ENCODE results near the gene CRTC1.
"Not testable (repeated sequence)": the region's sequence is repeated elsewhere in the genome, so short reads cannot be mapped to it uniquely, and the experiment has no call there.

The CRTC1 gene

GRCh38 chr19:18730885-18731513 is 47.5 kb downstream of the CRTC1 start:
- DNase-seq (ENCODE audit: low read depth): no peak

- no peak for DNase-seq (ENCODE audit: low read depth)
These were observed 48.1 kb downstream of the CRTC1 start for GRCh38 chr19:18731562-18732008.

- DNase-seq (ENCODE audit: low read depth): no peak
These were observed 49.7 kb downstream of the CRTC1 start for GRCh38 chr19:18733196-18733647.

- not testable (repeated sequence) for DNase-seq (ENCODE audit: low read depth)
These were observed 50.4 kb downstream of the CRTC1 start for GRCh38 chr19:18733762-18734332.

- no peak for DNase-seq (ENCODE audit: low read depth)
These were observed 51.8 kb downstream of the CRTC1 start for GRCh38 chr19:18735324-18735723.

GRCh38 chr19:18735752-18736151 is 52.3 kb downstream of the CRTC1 start:
- no peak for DNase-seq (ENCODE audit: low read depth)

GRCh38 chr19:18736415-18737336 is 53.2 kb downstream of the CRTC1 start:
- DNase-seq (ENCODE audit: low read depth): no peak

GRCh38 chr19:18737337-18737953 is 54.0 kb downstream of the CRTC1 start:
- no peak for DNase-seq (ENCODE audit: low read depth)

- no peak for DNase-seq (ENCODE audit: low read depth)
These were observed 54.5 kb downstream of the CRTC1 start for GRCh38 chr19:18737954-18738351.

GRCh38 chr19:18738961-18739690 is 55.6 kb downstream of the CRTC1 start:
- no peak for DNase-seq (ENCODE audit: low read depth)

- no peak for DNase-seq (ENCODE audit: low read depth)
These were observed 57.9 kb downstream of the CRTC1 start for GRCh38 chr19:18741124-18742121.

GRCh38 chr19:18742324-18742723 is 58.8 kb downstream of the CRTC1 start:
- no peak for DNase-seq (ENCODE audit: low read depth)

DNA sequence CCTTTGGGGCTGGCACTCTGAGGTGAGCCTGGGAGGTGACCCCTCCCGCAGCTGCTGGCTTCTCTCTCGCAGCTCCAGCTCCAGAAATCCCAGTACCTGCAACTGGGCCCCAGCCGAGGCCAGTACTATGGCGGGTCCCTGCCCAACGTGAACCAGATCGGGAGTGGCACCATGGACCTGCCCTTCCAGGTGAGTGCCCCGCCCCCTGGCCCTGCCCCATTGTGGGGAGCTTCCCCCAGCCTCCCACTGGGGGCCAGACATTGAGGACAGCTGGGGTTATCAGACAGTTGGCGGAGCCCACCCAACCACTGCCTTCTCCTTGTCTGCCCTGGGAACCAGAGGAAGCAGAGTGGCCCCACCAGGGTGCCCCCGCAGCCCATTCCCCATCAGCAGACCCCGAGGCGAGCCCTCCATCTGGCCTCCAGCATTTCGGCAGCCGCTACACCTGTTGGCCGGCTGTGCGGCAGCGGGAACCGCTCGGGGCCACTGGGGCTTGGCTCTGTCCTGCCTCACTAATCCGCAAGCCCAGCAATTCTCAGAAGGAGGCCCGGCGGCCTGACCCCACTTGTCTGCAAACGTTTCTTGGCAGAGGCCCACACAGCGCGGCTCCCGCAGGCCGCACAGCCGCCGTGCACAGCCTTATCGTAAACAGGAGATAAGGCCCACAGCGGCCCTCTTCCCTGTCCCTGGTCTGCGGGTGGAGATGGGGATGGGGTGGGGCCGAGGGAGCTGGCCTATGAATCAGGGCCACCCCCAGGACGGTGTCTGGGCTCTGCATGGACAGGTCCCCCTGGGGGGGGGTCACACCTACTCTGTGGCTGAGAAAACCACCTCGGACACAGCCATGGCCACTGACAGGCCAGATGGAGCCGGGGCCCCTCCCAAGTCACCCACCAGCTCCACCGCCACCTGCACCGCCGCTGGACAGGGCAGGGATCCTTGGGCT is 59.6 kb downstream of the CRTC1 start:
- no peak for DNase-seq (ENCODE audit: low read depth)

DNA sequence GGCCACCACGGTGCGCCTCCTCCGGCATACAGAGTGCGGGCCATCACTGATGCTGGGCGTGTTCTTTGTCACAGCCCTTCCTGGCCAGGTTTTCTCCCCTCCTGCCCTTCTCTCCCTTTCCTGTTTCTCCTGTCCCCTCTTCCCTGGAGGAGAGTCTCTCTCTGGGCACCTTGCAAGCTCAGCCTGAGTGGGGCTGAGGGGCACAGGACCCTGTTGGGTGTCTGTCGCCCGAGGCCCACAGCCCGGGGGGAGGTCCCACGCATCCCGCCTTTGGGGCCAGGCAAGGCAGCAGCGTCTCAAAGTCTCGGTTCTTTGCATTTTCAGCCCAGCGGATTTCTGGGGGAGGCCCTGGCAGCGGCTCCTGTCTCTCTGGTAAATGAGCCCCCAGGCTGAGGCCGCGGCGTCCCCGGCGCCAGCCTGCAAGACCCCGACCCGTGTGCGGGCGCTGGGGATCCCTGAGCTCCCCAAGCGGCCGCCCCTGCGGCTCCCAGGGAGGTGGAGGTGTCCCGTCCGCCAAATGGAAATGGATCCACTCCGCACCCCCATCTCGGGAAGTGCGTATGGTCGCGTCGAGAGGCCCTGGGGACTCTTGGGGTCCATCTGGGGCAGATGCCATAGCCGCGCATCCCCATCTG is 60.4 kb downstream of the CRTC1 start:
- no peak for DNase-seq (ENCODE audit: low read depth)

DNA sequence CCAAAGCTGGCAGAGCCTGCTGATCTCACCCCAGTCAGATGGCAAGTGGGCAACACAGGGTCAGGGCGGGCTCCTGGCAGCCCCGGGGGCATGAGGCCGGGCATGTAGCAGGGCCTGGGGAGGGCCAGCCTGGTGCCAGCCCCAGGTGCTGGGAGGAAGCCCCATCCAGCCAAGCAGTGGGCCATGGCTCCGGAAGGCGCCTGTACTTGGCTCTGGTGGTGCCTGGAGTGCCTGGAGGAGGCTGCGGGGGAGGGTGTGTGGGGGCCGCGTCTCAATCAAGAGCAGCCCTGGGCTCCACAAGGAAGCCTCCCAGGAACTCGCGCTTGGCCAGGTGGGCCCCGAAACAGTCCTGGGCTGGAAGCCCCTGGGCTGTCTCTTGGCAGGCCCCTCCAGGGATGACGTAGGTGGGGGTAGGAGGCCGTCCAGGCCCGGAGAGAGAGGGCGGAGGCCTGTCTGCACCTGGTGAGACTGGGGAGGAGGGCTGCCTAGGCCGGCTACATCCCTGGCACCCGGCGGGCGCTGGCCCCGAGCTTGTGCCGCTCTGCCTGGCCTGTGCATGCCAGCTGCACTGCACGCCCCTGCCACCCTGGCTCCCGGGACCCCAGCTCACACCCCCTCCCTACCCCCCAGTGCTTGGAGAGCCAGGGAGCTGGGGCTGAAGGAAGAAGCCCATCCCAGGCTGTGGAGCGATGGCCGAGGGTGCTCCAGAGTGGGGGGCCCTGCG is 61.7 kb downstream of the CRTC1 start:
- DNase-seq (ENCODE audit: low read depth): no peak

DNA sequence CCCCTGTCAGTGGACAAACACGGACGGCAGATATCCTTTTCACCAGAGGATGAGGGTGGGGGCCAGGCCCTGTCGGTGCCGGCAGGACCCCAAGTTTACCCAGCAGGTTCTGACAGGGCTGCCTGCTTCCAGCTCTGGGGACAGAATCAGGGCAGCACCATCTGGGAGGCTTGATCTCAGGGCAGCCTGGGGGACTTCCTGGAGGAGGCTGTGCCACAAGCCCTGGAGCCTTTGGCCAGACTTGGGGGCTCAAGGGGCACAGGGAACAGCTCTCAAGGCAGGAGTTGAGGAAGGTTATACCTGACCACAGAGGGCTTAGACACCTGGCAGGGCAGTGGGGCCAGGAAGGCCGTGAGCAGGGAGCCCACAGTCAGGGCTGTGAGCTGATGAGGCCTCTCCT is 62.5 kb downstream of the CRTC1 start:
- no peak for DNase-seq (ENCODE audit: low read depth)

DNA sequence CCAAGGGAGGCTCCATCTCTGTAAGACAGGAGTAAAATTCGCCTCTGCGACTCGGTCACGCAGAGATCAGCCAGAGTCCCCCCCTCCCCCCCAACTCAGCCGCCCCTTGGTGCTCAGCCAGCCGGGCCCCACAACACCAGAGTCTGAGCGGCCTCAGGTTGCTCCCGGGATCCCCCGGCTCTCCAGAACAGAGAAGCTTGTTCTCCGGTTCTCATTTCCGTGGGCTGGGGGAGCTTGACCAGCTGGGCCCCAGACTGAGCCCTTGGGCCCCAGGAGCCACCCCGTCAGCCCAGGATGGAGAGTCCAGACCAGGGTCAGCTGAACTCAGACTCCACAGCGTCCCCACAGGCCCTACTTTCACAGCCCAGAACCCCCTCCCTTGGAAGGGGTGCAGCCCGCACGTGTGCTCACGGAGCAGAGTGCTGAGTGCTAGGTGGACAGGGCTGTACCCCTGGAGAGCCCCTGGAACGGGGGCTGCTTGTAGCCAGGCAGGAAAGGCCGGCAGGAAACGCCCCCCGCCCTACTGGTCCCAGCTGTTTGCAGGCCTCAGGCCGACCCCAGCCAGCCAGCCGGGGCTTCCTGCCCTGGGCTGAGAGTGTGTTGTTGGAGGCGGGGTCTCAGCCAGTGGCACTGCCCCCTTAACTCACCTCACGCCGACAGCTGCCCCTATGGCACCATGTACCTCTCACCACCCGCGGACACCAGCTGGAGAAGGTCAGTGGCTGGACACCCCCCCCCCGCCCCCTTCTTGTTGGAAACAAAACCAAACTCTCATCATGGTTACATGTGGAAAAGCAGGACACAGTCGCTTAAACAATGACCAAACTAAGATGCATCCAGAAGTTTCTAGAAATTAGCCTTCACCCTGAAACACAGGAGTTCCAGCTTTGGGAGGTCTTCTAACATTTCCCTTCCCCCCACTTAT is 63.2 kb downstream of the CRTC1 start:
- no peak for DNase-seq (ENCODE audit: low read depth)

All from stimulated activated CD8-positive, alpha-beta memory T cell treated with anti-CD3 and anti-CD28 coated beads, Interleukin-4, amount 100 ng/mL, for 24 hours (primary cell).